ENCODE data around the gene AFF4.

Gene AFF4

GRCh38 chr5:132838516-132839282 lies 124.7 kb downstream of the AFF4 start:
- DNase-seq (ENCODE audit: low read depth, low spot score) = no peak
- no peaks in the 10 kb centered on the region for H3K27me3 ChIP-seq (ENCODE audit: control insufficient read depth, insufficient read depth, low read length)
- H3K9me3 ChIP-seq (ENCODE audit: control insufficient read depth, insufficient read depth, low read length) = no peaks in the 10 kb centered on the region
- no CpG with 5 or more reads among the region's 3 CpGs for WGBS (ENCODE audit: insufficient coverage, insufficient read length)
- no peak overlapping the region for H3K27ac ChIP-seq (ENCODE audit: low read length)
- no peaks in the 10 kb centered on the region for H3K36me3 ChIP-seq (ENCODE audit: control insufficient read depth, insufficient read depth, low read length)
- no peak overlapping the region for H3K4me3 ChIP-seq (ENCODE audit: low read length)
- H3K4me1 ChIP-seq (ENCODE audit: control insufficient read depth, insufficient read depth, low read length) = no peaks in the 10 kb centered on the region

- no peaks in the 10 kb centered on the region for H3K4me1 ChIP-seq (ENCODE audit: control insufficient read depth, insufficient read depth, low read length)
- no CpG with 5 or more reads among the region's 2 CpGs for WGBS (ENCODE audit: insufficient coverage, insufficient read length)
- H3K4me3 ChIP-seq (ENCODE audit: low read length) = no peak overlapping the region
- no peak overlapping the region for H3K27ac ChIP-seq (ENCODE audit: low read length)
- no peaks in the 10 kb centered on the region for H3K36me3 ChIP-seq (ENCODE audit: control insufficient read depth, insufficient read depth, low read length)
- H3K27me3 ChIP-seq (ENCODE audit: control insufficient read depth, insufficient read depth, low read length) = no peaks in the 10 kb centered on the region
- DNase-seq (ENCODE audit: low read depth, low spot score) = no peak
- H3K9me3 ChIP-seq (ENCODE audit: control insufficient read depth, insufficient read depth, low read length) = no peaks in the 10 kb centered on the region
Observed at GRCh38 chr5:132837868-132838267, 125.6 kb downstream of the AFF4 start.

- Histone ChIP-seq H3K36me3 (ENCODE audit: control insufficient read depth, insufficient read depth, low read length) (no peaks in the 10 kb centered on the region), H3K4me1 (ENCODE audit: control insufficient read depth, insufficient read depth, low read length) (no peaks in the 10 kb centered on the region), H3K4me3 (ENCODE audit: low read length) (no peak overlapping the region), H3K9me3 (ENCODE audit: control insufficient read depth, insufficient read depth, low read length) (no peaks in the 10 kb centered on the region), H3K27ac (ENCODE audit: low read length) (no peak overlapping the region), H3K27me3 (ENCODE audit: control insufficient read depth, insufficient read depth, low read length) (no peaks in the 10 kb centered on the region; the same call in 1 of the 2 replicates)
- no peak for DNase-seq (ENCODE audit: low read depth, low spot score)
- WGBS (ENCODE audit: insufficient coverage, insufficient read length) = no CpG with 5 or more reads among the region's 1 CpG
Observed at GRCh38 chr5:132836852-132837251, 126.6 kb downstream of the AFF4 start.

GRCh38 chr5:132834057-132834456 lies 129.4 kb downstream of the AFF4 start:
- H3K9me3 ChIP-seq (ENCODE audit: control insufficient read depth, insufficient read depth, low read length) = no peaks in the 10 kb centered on the region
- no peak for DNase-seq (ENCODE audit: low read depth, low spot score)
- no CpG with 5 or more reads among the region's 3 CpGs for WGBS (ENCODE audit: insufficient coverage, insufficient read length)

GRCh38 chr5:132832612-132833011 lies 130.8 kb downstream of the AFF4 start:
- H3K4me3 ChIP-seq (ENCODE audit: low read length) = no peak overlapping the region
- H3K27me3 ChIP-seq (ENCODE audit: control insufficient read depth, insufficient read depth, low read length) = peaks cover 11% of the 10 kb centered on the region
- no CpG with 5 or more reads among the region's 5 CpGs for WGBS (ENCODE audit: insufficient coverage, insufficient read length)
- no peaks in the 10 kb centered on the region for H3K36me3 ChIP-seq (ENCODE audit: control insufficient read depth, insufficient read depth, low read length)
- no peak for DNase-seq (ENCODE audit: low read depth, low spot score)
- H3K9me3 ChIP-seq (ENCODE audit: control insufficient read depth, insufficient read depth, low read length) = no peaks in the 10 kb centered on the region
- H3K27ac ChIP-seq (ENCODE audit: low read length) = no peak overlapping the region
- no peaks in the 10 kb centered on the region; the same call in 1 of the 2 replicates for H3K4me1 ChIP-seq (ENCODE audit: control insufficient read depth, insufficient read depth, low read length)

More at GRCh38 chr5:132834057-132834456, 129.4 kb downstream of the AFF4 start:
- Histone ChIP-seq H3K27ac (ENCODE audit: low read length) (no peak overlapping the region), H3K4me3 (ENCODE audit: low read length) (no peak overlapping the region), H3K36me3 (ENCODE audit: control insufficient read depth, insufficient read depth, low read length) (no peaks in the 10 kb centered on the region), H3K27me3 (ENCODE audit: control insufficient read depth, insufficient read depth, low read length) (peaks cover 7% of the 10 kb centered on the region), H3K4me1 (ENCODE audit: control insufficient read depth, insufficient read depth, low read length) (no peaks in the 10 kb centered on the region; the same call in 1 of the 2 replicates)

- WGBS (ENCODE audit: insufficient coverage, insufficient read length) = no CpG with 5 or more reads among the region's 15 CpGs
- DNase-seq (ENCODE audit: low read depth, low spot score) = no peak
- H3K36me3 ChIP-seq (ENCODE audit: control insufficient read depth, insufficient read depth, low read length) = no peaks in the 10 kb centered on the region
- peaks cover 13% of the 10 kb centered on the region for H3K27me3 ChIP-seq (ENCODE audit: control insufficient read depth, insufficient read depth, low read length)
- H3K27ac ChIP-seq (ENCODE audit: low read length) = no peak overlapping the region
- no peaks in the 10 kb centered on the region; the same call in 1 of the 2 replicates for H3K4me1 ChIP-seq (ENCODE audit: control insufficient read depth, insufficient read depth, low read length)
- H3K4me3 ChIP-seq (ENCODE audit: low read length) = peak overlapping the region; percentile 88; the same call in 1 of the 2 replicates
- no peaks in the 10 kb centered on the region for H3K9me3 ChIP-seq (ENCODE audit: control insufficient read depth, insufficient read depth, low read length)
Observed at GRCh38 chr5:132831095-132831860, 132.2 kb downstream of the AFF4 start.

- no CpG with 5 or more reads among the region's 78 CpGs for WGBS (ENCODE audit: insufficient coverage, insufficient read length)
- DNase-seq (ENCODE audit: low read depth, low spot score) = no peak
Observed at GRCh38 chr5:132830436-132831094, 132.9 kb downstream of the AFF4 start, which contains the start of gene SHROOM1. TSS of gene SHROOM1 (minus strand) at chr5:132830647. CDS start at chr5:132826140, 4,507 bp downstream.

GRCh38 chr5:132829742-132830435 lies 133.5 kb downstream of the AFF4 start:
- Histone ChIP-seq H3K9me3 (ENCODE audit: control insufficient read depth, insufficient read depth, low read length) (no peaks in the 10 kb centered on the region), H3K4me3 (ENCODE audit: low read length) (peak overlapping the region; percentile 88), H3K27me3 (ENCODE audit: control insufficient read depth, insufficient read depth, low read length) (peaks cover 17% of the 10 kb centered on the region), H3K36me3 (ENCODE audit: control insufficient read depth, insufficient read depth, low read length) (no peaks in the 10 kb centered on the region), H3K27ac (ENCODE audit: low read length) (no peak overlapping the region), H3K4me1 (ENCODE audit: control insufficient read depth, insufficient read depth, low read length) (peaks cover 1% of the 10 kb centered on the region)
- no CpG with 5 or more reads among the region's 75 CpGs for WGBS (ENCODE audit: insufficient coverage, insufficient read length)
- DNase-seq (ENCODE audit: low read depth, low spot score) = no peak

More at GRCh38 chr5:132830436-132831094, 132.9 kb downstream of the AFF4 start, which contains the start of gene SHROOM1:
- Histone ChIP-seq H3K36me3 (ENCODE audit: control insufficient read depth, insufficient read depth, low read length) (no peaks in the 10 kb centered on the region), H3K4me3 (ENCODE audit: low read length) (peak within 1 kb of the TSS; percentile 88), H3K4me1 (ENCODE audit: control insufficient read depth, insufficient read depth, low read length) (no peaks in the 10 kb centered on the region; the same call in 1 of the 2 replicates), H3K9me3 (ENCODE audit: control insufficient read depth, insufficient read depth, low read length) (no peaks in the 10 kb centered on the region), H3K27me3 (ENCODE audit: control insufficient read depth, insufficient read depth, low read length) (peaks cover 15% of the 10 kb centered on the region), H3K27ac (ENCODE audit: low read length) (no peak within 1 kb of the TSS)

- Histone ChIP-seq H3K36me3 (ENCODE audit: control insufficient read depth, insufficient read depth, low read length) (no peaks in the 10 kb centered on the region), H3K27ac (ENCODE audit: low read length) (no peak overlapping the region), H3K4me1 (ENCODE audit: control insufficient read depth, insufficient read depth, low read length) (peaks cover 2% of the 10 kb centered on the region), H3K27me3 (ENCODE audit: control insufficient read depth, insufficient read depth, low read length) (peaks cover 23% of the 10 kb centered on the region), H3K9me3 (ENCODE audit: control insufficient read depth, insufficient read depth, low read length) (no peaks in the 10 kb centered on the region), H3K4me3 (ENCODE audit: low read length) (no peak overlapping the region)
- no peak for DNase-seq (ENCODE audit: low read depth, low spot score)
- no CpG with 5 or more reads among the region's 4 CpGs for WGBS (ENCODE audit: insufficient coverage, insufficient read length)
Observed at GRCh38 chr5:132828846-132829494, 134.5 kb downstream of the AFF4 start.
